H1 (cell line): Measurements from ENCODE around the gene TCF7L1. TPM values are rescaled to one million over a fixed set of nuclear protein-coding genes. Genes with fewer than 3 reads are reported as not detected.

Experiments used
- CTCF ChIA-PET: fragments of 300-600 bp; sonication (Branson Sonifier 250); formaldehyde crosslinking; loops from one replicate; lab custom pipeline; 2021; ENCODE audit not compliant: partially characterized antibody; lab: Charles Lee
- POLR2A ChIA-PET: fragments of 300-600 bp; sonication (Branson Sonifier 250); formaldehyde crosslinking; loops from one replicate; lab custom pipeline; 2021; ENCODE audit warnings: inconsistent platforms; ENCODE audit not compliant: partially characterized antibody; lab: Charles Lee
- DNase-seq, 2 experiments: peaks; one replicate each; pipeline versions ENCODE4 v3.0.0 to v3.0.0-alpha.2; 2010 to 2022; ENCODE audit warnings: low spot score in 2 of 2, low read depth in 1 of 2, mixed read lengths in 1 of 2
- FAIRE-seq: peaks from 2 replicates; lab custom pipeline; 2011; peaks lifted over from hg19 to GRCh38; lab: Jason Lieb, UNC
- H2AFZ ChIP-seq: 2 replicates; pipeline ENCODE4 v1.8.1; 2012; ENCODE audit warnings: low read length, inconsistent platforms
- H2AK5ac ChIP-seq: 2 replicates; pipeline ENCODE4 v1.6.1; 2013; ENCODE audit warnings: low read depth, low read length
- H2BK120ac ChIP-seq: replicated peaks from 2 replicates; pipeline ENCODE3; 2013; ENCODE audit warnings: low read depth, low read length, inconsistent platforms
- H2BK12ac ChIP-seq: 2 replicates; pipeline ENCODE4 v1.6.1; 2013; ENCODE audit warnings: low read depth, low read length
- H2BK15ac ChIP-seq: 2 replicates; pipeline ENCODE4 v1.6.1; 2013; ENCODE audit warnings: low read length
- H2BK20ac ChIP-seq: 2 replicates; pipeline ENCODE4 v1.6.1; 2013; ENCODE audit warnings: low read length
- H2BK5ac ChIP-seq: 2 replicates; pipeline ENCODE4 v1.6.1; 2013; ENCODE audit warnings: low read depth, low read length
- H3K14ac ChIP-seq: 2 replicates; pipeline ENCODE4 v1.6.1; 2013; ENCODE audit warnings: inconsistent platforms; ENCODE audit not compliant: insufficient read length
- H3K18ac ChIP-seq: 2 replicates; pipeline ENCODE4 v1.6.1; 2013; ENCODE audit warnings: low read length; ENCODE audit errors: extremely low read depth
- H3K23ac ChIP-seq: 2 replicates; pipeline ENCODE4 v1.6.1; 2013; ENCODE audit warnings: inconsistent platforms; ENCODE audit not compliant: insufficient read length
- H3K23me2 ChIP-seq: 2 replicates; pipeline ENCODE4 v1.6.1; 2013; ENCODE audit warnings: low read depth, low read length
- H3K27ac ChIP-seq: 2 replicates; pipeline ENCODE4 v1.6.1; 2011; ENCODE audit warnings: low read depth, low read length, inconsistent platforms
- H3K27me3 ChIP-seq, 4 experiments: replicated peaks in 1 of 4; 1 replicate in 1 of 4; 2 replicates in 3 of 4; pipeline versions ENCODE4 v1.6.1 to v1.8.1; 2011 to 2013; ENCODE audit warnings: low read length in 3 of 4, mild to moderate bottlenecking in 3 of 4, inconsistent platforms in 2 of 4, mixed read lengths in 2 of 4, moderate library complexity in 1 of 4; ENCODE audit not compliant: control insufficient read depth in 3 of 4, insufficient read depth in 3 of 4; ENCODE audit errors: extremely low read depth in 1 of 4
- H3K36me3 ChIP-seq, 4 experiments: 2 replicates each; pipeline versions ENCODE4 v1.6.1 to v1.8.1; 2011 to 2013; ENCODE audit warnings: mild to moderate bottlenecking in 4 of 4, low read length in 3 of 4, moderate library complexity in 2 of 4, control low read depth in 1 of 4, inconsistent platforms in 1 of 4; ENCODE audit not compliant: insufficient read depth in 4 of 4, control insufficient read depth in 2 of 4
- H3K4ac ChIP-seq: replicated peaks from 2 replicates; pipeline ENCODE3; 2013; ENCODE audit warnings: low read length, low read depth, mixed read lengths, inconsistent platforms; ENCODE audit not compliant: insufficient read length
- H3K4me1 ChIP-seq, 4 experiments: replicated peaks in 1 of 4; 1 replicate in 1 of 4; 2 replicates in 3 of 4; pipeline versions ENCODE4 v1.6.1 to v1.8.1; 2011 to 2013; ENCODE audit warnings: low read length in 3 of 4, inconsistent platforms in 2 of 4, mixed read lengths in 1 of 4; ENCODE audit not compliant: insufficient read depth in 4 of 4, control insufficient read depth in 3 of 4
- H3K4me2 ChIP-seq, 2 experiments: 2 replicates each; pipeline versions ENCODE4 v1.6.1 to v1.8.1; 2011 to 2013; ENCODE audit warnings: low read depth in 2 of 2, low read length in 2 of 2, control low read depth in 1 of 2, inconsistent platforms in 1 of 2, mild to moderate bottlenecking in 1 of 2; ENCODE audit not compliant: insufficient read depth in 1 of 2
- H3K4me3 ChIP-seq, 4 experiments: fragments of 200-600, 300-600 bp in 1 of 4; sonication (generic), shearing (Covaris generic), sonication (Bioruptor Twin) in 1 of 4; 2 replicates each; pipeline versions ENCODE4 v1.5.1 to v1.8.1; 2011 to 2016; ENCODE audit warnings: low read length in 4 of 4, low read depth in 3 of 4, control low read depth in 2 of 4, inconsistent platforms in 2 of 4, mild to moderate bottlenecking in 2 of 4, mixed read lengths in 1 of 4, moderate library complexity in 1 of 4; ENCODE audit not compliant: insufficient read depth in 2 of 4; ENCODE audit errors: extremely low read depth in 1 of 4
- H3K56ac ChIP-seq: replicated peaks from 2 replicates; pipeline ENCODE3; 2013; ENCODE audit warnings: low read depth, mild to moderate bottlenecking, mixed read lengths, low read length, inconsistent platforms; ENCODE audit not compliant: insufficient read length
- H3K79me1 ChIP-seq: 2 replicates; pipeline ENCODE4 v1.6.1; 2013; ENCODE audit warnings: low read depth, low read length, control low read depth
- H3K79me2 ChIP-seq, 2 experiments: 2 replicates each; pipeline versions ENCODE4 v1.6.1 to v1.8.1; 2012 to 2013; ENCODE audit warnings: low read length in 2 of 2, mild to moderate bottlenecking in 2 of 2, inconsistent platforms in 1 of 2; ENCODE audit not compliant: insufficient read depth in 2 of 2, control insufficient read depth in 1 of 2
- H3K9ac ChIP-seq, 4 experiments: replicated peaks in 1 of 4; 1 replicate in 1 of 4; 2 replicates in 3 of 4; pipeline versions ENCODE4 v1.6.1 to v1.8.1; 2011 to 2013; ENCODE audit warnings: low read depth in 3 of 4, low read length in 3 of 4, control low read depth in 2 of 4, mild to moderate bottlenecking in 2 of 4, moderate library complexity in 2 of 4, inconsistent platforms in 1 of 4; ENCODE audit errors: extremely low read depth in 1 of 4
- H3K9me3 ChIP-seq, 2 experiments: 2 replicates each; pipeline versions ENCODE4 v1.6.1 to v1.8.1; 2012 to 2013; ENCODE audit warnings: mild to moderate bottlenecking in 2 of 2, moderate library complexity in 2 of 2, control low read depth in 1 of 2, inconsistent platforms in 1 of 2, low read depth in 1 of 2, low read length in 1 of 2, mixed read lengths in 1 of 2; ENCODE audit not compliant: insufficient read depth in 2 of 2
- H4K20me1 ChIP-seq, 2 experiments: replicated peaks in 1 of 2; 2 replicates each; pipeline versions ENCODE3 to v1.8.1; 2011 to 2013; ENCODE audit warnings: inconsistent platforms in 2 of 2, low read length in 2 of 2, mild to moderate bottlenecking in 1 of 2; ENCODE audit not compliant: insufficient read depth in 2 of 2, control insufficient read depth in 1 of 2
- H4K5ac ChIP-seq: 2 replicates; pipeline ENCODE4 v1.6.1; 2013; ENCODE audit warnings: low read length, low read depth, mixed read lengths, inconsistent platforms; ENCODE audit not compliant: insufficient read length
- H4K8ac ChIP-seq: 2 replicates; pipeline ENCODE4 v1.8.0; 2013; ENCODE audit warnings: mild to moderate bottlenecking, moderate library complexity, low read length, inconsistent platforms; ENCODE audit not compliant: insufficient read depth; ENCODE audit errors: extremely low read depth
- H4K91ac ChIP-seq: replicated peaks from 2 replicates; pipeline ENCODE3; 2013; ENCODE audit warnings: low read length, mixed read lengths, inconsistent platforms; ENCODE audit not compliant: insufficient read length
- CHD1 ChIP-seq: IDR thresholded peaks from 2 replicates; pipeline ENCODE4 v1.6.1; 2012; ENCODE audit warnings: low read depth, low read length, improper control_type of control experiment
- CTBP2 ChIP-seq: IDR thresholded peaks from 2 replicates; pipeline ENCODE4 v1.7.0; 2011; ENCODE audit warnings: borderline replicate concordance, mild to moderate bottlenecking, moderate library complexity, mixed read lengths, low read length; ENCODE audit not compliant: insufficient read depth, insufficient read length
- GABPA ChIP-seq: IDR thresholded peaks from 2 replicates; pipeline ENCODE4 v1.6.1; 2011; ENCODE audit warnings: mild to moderate bottlenecking, low read length, moderate library complexity, borderline replicate concordance; ENCODE audit not compliant: insufficient read depth
- HDAC2 ChIP-seq, 2 experiments: fragments of 300-600 bp in 1 of 2; sonication (generic) in 1 of 2; IDR thresholded peaks; 2 replicates each; pipeline ENCODE4 v1.6.1; 2011 to 2012; ENCODE audit warnings: low read depth in 2 of 2, low read length in 2 of 2, mild to moderate bottlenecking in 2 of 2, moderate library complexity in 2 of 2, borderline replicate concordance in 1 of 2, inconsistent platforms in 1 of 2
- JUND ChIP-seq: IDR thresholded peaks from 2 replicates; pipeline ENCODE4 v1.6.1; 2011; ENCODE audit warnings: mild to moderate bottlenecking, improper control_type of control experiment, low read length
- KDM1A ChIP-seq: fragments of 200-600, 300-600 bp; sonication (generic); IDR thresholded peaks from 2 replicates; pipeline ENCODE4 v1.7.1; 2016; ENCODE audit warnings: mild to moderate bottlenecking, low read length, borderline replicate concordance
- NANOG ChIP-seq: IDR thresholded peaks from 2 replicates; pipeline ENCODE4 v1.6.1; 2011; ENCODE audit warnings: low read length, low read depth, mild to moderate bottlenecking, inconsistent platforms; ENCODE audit not compliant: insufficient read depth, poor library complexity, severe bottlenecking
- POLR2A ChIP-seq, 2 experiments: IDR thresholded peaks; 1 replicate in 1 of 2; 2 replicates in 1 of 2; pipeline ENCODE4 v1.6.1; 2011; ENCODE audit warnings: low read depth in 2 of 2, low read length in 2 of 2, mild to moderate bottlenecking in 2 of 2; ENCODE audit errors: control extremely low read depth in 1 of 2
- RXRA ChIP-seq: IDR thresholded peaks from 2 replicates; pipeline ENCODE4 v1.6.1; 2011; ENCODE audit warnings: low read depth, mild to moderate bottlenecking, low read length, moderate library complexity; ENCODE audit not compliant: insufficient read depth
- WGBS, 2 experiments: shearing (Covaris generic) in 1 of 2; methylation state at CpG; one replicate each; pipeline versions ENCODE4 v1.1.6 to v1.1.7; 2013 to 2015; ENCODE audit warnings: low lambda C conversion rate in 2 of 2, mixed read lengths in 2 of 2, inconsistent platforms in 1 of 2, low coverage in 1 of 2, missing lambda C conversion rate in 1 of 2; ENCODE audit not compliant: insufficient replicate concordance in 2 of 2, insufficient coverage in 1 of 2, insufficient read length in 1 of 2; ENCODE audit errors: extremely low coverage in 1 of 2, missing lambda C conversion rate in 1 of 2; 5-methylcytosine and 5-hydroxymethylcytosine counted together
- polyA plus RNA-seq, 7 experiments: library from polyadenylated mRNA; depleted of rRNA in 3 of 7; stranded (reverse) in 5 of 7; unstranded in 2 of 7; fragments of >200 nt in 5 of 7; fragments of 200-250 nt in 2 of 7; gene quantifications; 1 replicate in 5 of 7; 2 replicates in 1 of 7; 4 replicates in 1 of 7; pipeline versions ENCODE4 v1.2.1 to v1.2.3, GENCODE V29; 2011 to 2013; ENCODE audit warnings: missing spikeins in 2 of 7, mixed read lengths in 2 of 7
- total RNA-seq: library from RNA; stranded (reverse); fragmentation: NEBNext Ultra II Directional; extraction: Animal tissue kit (Norgen Biotek cat#: 25700); gene quantifications from 2 replicates; pipeline ENCODE4 v1.2.1, GENCODE V29; 2021

The TCF7L1 gene
- total and polyA plus RNA-seq, 2 of the 8 experiments (the other 6 are each of a cell fraction or from before 2014, with no cell fraction given): 27.5 to 108 TPM

DNA sequence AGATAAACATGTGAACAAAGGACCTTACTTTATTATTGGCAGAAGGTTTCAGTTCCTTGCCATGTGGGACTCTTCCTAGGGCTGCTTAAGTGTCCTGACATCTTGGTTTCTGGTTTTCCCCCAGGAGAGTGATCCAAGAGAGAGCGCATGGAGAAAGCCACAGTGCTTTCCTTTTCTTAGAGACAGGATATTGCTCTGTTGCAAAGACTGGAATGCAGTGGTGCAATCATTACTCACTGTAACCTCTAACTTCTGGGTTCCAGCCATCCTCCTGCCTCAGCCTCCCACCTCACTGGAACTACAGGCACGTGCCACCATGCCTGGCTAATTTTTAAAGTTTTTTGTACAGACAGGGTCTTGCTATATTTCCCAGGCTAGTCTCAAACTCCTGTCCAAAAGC lies 38.1 kb upstream of the TCF7L1 start:
- Histone ChIP-seq H2BK120ac (no peak overlapping the region), H3K4me2 (no peak overlapping the region), H3K36me3 (no peaks in the 10 kb centered on the region), H2AK5ac (no peak overlapping the region), H2BK12ac (no peak overlapping the region), H3K23ac (no peak overlapping the region), H3K4ac (no peak overlapping the region), H3K18ac (no peak overlapping the region), H2AFZ (no peak overlapping the region), H3K23me2 (no peaks in the 10 kb centered on the region), H4K8ac (no peak overlapping the region), H3K79me2 (no peaks in the 10 kb centered on the region), H3K14ac (no peak overlapping the region), H4K20me1 (no peaks in the 10 kb centered on the region), H3K9ac (no peak overlapping the region), H3K27ac (no peak overlapping the region), H3K79me1 (no peaks in the 10 kb centered on the region), H3K9me3 (no peaks in the 10 kb centered on the region), H4K91ac (no peak overlapping the region), H3K4me1 (peaks cover 0 to 7% (median 0%) of the 10 kb centered on the region in 4 experiments; a peak in 3 of 7 replicates), H2BK5ac (no peak overlapping the region), H4K5ac (no peak overlapping the region), H3K56ac (no peak overlapping the region), H3K27me3 (no peaks in the 10 kb centered on the region), H2BK15ac (no peak overlapping the region), H2BK20ac (no peak overlapping the region), H3K4me3 (no peak overlapping the region)
- 94% methylated on average over 2 of the region's 2 CpGs; no CpG with 5 or more reads in 1 of the 2 experiments for WGBS, 2 experiments
- POLR2A ChIA-PET: no interaction called here
- CTCF ChIA-PET: no interaction called here
- no peak for DNase-seq
- FAIRE-seq: no peak
- TF ChIP-seq GABPA (no peak), CTBP2 (no peak), POLR2A (IDR thresholded peaks at IDR 0.05; ENCODE audit: control extremely low read depth in 1 of 2, low read depth in 2 of 2, low read length in 2 of 2) (no peak), CHD1 (no peak), RXRA (no peak), HDAC2 (IDR thresholded peaks at IDR 0.05; ENCODE audit: borderline replicate concordance in 1 of 2, low read depth in 2 of 2, low read length in 2 of 2) (no peak), NANOG (no peak), JUND (no peak), KDM1A (no peak)
